Measurements from ENCODE around the gene KLHL17.

KLHL17 gene

DNA sequence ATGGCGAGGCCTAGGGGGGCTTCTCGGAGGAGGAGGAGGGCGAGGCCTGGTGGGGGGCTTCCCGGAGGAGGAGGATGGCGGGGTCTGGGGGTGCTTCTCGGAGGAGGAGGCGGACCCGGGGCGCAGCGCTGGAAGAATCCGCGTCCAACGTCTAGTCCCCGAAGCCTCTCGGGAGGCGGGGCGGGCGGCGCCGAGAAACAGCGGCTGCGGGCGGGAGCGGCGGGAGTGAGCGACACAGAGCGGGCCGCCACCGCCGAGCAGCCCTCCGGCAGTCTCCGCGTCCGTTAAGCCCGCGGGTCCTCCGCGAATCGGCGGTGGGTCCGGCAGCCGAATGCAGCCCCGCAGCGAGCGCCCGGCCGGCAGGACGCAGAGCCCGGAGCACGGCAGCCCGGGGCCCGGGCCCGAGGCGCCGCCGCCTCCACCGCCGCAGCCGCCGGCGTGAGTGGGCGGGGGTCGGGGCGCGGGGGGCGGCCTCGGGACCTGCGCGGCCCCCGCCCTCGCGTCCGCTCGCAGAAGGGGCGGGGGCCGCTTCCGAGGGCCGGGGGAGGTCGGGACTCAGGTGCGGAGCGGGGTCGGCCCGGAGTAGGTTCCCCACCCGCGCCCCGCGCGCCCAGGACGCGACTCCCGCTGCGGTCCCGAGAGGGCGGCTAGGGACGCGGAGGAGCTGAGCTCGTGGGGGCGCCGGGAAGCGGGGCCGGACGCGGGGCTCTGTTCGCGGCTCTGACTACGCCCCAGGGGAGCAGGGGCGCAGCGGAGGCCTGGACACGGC is at the start of gene KLHL17:
TSS of gene KLHL17 (plus strand) at position 222 of the 769 bp plus-strand sequence. CDS start at position 332, 110 bp downstream.
- peak; percentile 67 for DNase-seq (ENCODE audit: low spot score)

DNA sequence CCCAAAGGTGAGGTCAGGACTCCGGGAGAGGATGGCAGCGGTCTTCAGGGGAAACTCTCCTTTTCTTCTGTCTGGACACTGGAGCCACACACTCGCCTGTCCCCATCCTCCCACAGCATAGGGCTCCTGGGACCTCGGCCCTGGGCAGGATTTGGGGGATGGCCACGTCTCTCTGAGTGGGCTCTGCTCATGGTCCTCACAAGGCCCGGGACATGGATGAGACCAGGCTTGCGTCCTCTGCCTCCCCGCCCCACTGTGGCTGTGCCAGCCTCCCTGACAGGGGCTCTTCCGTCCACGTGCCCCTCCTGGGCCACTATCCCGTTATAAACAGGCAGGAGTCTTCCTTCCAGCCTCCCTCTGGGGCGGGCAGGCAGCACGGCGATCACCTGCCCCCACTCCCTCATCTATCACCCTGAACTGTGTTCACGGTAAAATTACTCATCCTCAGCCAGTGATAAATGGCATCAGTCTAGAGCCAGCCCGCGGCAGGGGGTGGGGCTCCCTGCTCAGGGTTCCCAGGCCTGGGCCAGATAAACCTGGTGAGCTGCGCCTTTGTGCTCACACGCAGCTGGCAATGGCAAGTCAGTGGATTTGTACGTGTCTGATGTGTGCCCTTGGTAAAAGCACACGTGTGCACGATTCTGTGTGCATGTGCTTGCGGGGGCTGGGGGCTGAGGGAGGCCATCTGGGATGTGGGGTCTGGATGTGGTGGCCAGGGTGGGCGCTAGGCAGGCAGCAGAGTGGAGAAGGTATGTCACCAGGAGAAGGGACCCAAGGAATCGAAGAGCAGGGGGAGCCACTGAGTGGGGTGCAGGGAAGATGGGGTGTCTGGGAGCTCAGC is 49.3 kb upstream of the KLHL17 start:
- no peak for DNase-seq (ENCODE audit: low spot score)

DNA sequence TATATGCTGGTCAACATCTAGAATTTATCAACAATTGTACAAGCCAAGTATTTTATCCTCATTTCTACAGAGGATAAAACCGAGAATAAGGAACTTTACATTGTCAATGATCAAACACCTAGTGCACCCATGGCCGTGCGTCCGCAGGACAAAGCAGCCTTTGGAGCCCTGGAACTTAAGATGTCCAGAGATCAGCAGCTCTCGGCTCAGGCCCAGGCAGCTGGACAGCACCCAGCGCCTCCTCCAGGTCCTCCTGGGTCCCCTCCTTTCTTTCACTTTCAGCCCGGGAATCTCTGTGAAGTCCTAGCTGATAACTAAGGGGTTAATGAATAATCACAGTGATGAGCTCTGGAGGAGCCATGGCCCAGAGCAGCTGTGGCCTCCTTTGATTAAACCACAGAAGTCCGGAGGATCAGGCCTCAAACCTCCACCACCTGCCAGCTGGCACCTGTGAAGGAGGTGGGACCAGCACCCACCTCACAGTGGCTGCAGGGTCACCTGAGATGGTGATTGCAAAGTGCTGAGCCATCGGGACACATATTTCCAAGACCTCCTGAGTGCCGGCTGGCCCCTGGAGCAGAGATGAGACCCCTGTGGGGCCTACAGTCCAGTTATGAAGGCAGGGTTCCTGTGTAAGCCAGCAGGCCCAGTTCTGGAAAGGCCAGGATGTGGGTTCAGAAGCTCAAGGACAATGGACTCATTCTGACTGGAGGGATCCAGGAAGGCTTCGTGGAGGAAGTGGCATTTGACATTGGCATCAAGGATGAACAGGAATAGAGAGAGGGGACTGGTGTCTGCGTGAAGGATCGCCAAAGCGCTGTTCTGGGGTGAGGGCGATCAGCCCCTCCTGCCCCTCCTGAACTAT is 48.3 kb upstream of the KLHL17 start:
- DNase-seq (ENCODE audit: low spot score): no peak

DNA sequence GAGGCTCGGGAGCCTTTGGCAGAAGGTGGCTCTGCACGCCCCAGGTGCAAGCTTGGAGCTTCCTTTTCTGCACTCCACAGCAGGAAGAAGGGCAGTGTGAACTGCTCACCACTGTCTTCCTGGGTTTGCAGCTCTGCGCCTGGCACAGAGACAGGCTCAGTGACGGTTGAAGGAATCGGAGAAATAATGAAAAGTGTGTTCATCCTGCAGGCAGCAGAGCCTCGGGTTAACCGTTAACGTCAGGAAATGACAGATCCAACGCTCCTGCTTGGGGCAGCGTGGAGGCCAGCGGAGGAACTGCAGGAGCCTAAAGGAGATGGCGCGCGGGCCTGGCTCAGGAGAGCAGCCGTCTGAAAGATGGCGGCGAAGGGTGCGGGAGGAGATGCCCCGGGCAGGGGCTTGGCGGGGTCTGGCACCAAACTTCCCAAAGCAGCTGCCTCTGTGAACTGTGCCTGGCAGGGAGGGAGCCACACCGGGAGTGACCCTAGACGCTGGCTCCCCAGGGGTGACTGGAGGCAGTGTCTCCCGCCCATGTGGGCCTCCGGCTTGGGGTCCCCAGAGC is 47.6 kb upstream of the KLHL17 start:
- no peak for DNase-seq (ENCODE audit: low spot score)

DNA sequence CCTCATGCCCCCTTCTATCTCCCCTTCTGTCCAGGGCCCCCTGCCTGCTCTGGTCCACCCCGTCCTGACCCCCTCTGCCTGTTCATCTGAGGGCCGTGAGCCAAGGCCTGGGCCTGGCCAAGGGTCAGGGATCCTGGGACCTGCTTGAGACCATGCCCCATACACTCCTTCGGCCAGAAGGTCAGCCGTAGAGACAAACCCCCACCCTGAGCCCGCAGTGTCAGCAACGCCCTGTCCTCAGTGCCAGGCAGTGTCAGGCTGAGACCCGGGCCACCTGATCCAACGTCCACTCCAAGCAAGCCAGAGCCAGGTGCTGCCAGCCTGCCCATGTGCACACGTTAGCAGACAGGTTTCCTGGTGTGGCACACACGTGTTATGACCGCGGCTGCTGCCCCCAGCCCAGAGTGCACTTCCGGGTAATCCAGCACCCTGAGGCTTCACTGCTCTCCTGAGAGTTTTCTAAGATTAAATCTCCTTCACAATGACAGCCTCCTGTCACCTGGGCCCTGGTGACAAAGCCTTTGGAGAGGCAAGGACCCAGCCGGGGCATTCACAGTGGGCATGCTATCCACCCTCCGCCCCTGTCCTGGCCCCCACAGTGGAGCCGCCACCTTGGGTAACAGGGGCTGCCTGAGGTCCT is 46.8 kb upstream of the KLHL17 start:
- no peak for DNase-seq (ENCODE audit: low spot score)

DNA sequence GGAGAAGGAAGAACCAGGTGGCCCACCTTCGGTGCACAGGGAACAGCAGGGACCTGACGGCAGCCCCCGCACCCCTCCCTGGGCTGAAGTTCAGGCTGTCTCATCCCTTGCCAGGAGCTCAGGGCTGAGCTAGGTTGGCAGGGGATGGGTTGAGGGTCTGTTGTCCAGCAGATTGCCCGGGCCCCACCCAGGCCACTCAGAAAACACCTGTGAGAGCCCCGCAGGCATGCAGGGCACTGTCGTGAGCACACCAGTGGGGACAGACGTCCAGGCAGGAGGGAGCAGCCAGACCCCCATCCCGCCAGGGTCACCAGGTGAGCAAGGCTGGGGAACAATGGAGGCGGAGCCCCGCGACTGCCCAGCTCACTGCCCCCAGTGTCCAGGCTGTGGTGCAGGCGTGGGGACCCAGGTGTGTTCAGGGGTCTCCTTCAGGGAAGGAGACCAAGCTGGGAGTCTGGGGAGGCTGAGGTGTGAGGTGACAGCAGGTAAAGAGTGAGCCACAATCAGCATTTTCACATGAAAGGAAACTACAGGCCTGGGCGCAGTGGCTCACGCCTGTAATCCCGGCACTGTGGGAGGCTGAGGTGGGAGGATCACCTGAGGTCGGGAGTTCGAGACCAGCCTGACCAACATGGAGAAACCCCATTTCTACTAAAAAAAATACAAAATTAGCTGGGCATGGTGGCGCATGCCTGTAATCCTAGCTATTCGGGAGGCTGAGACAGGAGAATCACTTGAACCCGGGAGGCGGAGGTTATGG is 46.1 kb upstream of the KLHL17 start:
- no peak for DNase-seq (ENCODE audit: low spot score)

DNA sequence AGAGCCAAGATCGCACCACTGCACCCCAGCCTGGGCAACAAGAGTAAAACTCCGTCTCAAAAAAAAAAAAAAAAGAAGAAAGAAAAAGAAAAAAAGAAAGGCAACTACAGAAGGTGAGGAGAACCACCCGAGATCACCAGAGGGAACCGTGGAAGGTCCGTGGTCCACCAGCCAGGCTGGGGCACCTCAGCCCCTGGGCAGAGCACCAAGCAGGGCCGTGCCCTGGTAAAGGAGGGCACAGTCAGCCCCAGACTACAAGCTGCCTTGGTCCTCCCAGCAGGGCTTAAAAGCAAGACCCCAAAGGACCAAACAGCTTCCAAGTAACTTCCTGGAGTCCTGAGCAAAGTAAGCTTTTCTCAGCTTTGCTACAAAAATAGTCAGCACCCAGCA is 45.5 kb upstream of the KLHL17 start:
- DNase-seq (ENCODE audit: low spot score): no peak

DNA sequence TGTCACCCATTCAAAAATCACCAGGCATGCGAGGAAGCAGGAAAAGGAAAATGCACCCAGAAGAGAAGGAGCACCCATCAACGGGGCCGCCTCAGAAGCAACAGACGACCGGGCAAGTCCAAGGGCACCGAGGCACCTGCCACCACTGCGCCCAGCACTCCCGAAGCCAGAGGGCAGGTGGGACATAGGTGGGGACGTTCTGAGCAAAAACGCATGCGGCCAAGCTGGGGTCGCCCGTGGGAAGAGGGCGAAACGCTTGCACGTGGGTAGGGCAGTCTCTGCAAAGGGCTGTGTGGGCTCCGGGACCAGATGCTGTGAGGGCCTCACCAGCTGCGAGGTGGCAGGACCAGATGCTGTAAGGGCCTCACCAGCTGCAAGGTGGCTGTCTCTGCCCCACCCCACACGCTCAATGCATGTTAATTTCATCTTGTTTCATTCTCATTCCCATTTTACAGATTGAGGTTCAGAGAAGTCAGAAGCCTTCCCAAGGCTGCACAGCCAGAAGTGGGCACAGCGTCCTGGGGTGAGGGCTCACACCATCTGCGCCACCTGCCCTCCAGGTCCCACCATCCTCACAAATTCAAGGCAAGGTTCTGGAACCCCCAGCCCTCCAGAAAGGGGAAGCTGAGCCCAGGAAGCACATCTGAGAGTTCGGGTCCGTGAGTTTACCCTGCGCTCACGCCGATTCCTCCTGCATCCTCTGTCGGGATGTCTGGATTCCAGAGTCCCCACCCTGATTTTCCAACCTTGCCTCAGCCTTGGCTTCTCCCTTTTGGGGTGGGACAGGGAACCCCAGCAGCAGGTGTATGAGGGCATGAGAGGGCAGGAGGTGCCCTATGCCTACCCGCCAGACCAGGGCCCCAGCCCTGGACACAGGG is 44.9 kb upstream of the KLHL17 start:
- DNase-seq (ENCODE audit: low spot score): no peak

DNA sequence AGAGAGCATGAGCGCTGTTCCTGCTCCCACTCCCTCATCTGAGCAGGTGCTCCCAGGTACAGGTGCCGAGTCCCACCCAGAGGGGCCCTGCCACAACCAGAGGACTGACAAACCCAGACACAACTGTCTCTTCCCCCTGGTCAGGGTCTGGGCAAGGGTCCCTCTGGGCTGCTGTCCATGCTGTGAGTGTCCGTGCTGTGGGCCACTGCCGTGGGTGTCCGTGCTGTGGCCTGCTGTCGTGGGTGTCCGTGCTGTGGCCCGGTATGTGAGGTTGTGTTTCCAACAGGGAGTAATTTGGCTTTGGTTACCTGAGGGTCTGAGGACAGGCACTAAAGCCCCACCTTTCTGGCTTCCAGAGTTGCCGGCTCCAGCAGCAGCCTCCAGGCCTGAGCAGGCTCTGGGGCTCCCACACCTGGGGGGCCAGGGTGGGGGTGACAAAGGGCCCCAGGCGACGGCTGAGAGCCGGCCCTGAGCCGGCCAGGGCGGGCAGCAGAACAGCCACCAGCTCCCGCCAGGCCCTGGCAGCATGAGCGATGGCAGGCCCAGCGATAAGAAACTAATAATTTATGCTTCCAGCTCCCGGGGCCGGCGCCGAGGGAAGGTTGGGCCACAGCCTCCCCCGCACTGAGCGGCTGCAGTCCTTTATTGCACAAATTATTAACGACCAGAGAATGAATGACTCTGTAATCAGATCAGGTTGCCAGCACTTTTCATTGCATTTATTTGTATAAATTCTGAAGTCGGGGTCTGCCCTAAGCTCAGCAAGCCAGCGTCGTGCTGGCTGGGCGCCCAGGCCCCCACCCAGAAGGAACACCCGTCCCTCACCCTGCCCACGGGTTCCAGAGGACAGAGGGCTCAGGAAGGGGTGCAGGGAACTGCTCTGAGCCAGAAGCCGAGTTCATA is 44.0 kb upstream of the KLHL17 start:
- no peak for DNase-seq (ENCODE audit: low spot score)

DNA sequence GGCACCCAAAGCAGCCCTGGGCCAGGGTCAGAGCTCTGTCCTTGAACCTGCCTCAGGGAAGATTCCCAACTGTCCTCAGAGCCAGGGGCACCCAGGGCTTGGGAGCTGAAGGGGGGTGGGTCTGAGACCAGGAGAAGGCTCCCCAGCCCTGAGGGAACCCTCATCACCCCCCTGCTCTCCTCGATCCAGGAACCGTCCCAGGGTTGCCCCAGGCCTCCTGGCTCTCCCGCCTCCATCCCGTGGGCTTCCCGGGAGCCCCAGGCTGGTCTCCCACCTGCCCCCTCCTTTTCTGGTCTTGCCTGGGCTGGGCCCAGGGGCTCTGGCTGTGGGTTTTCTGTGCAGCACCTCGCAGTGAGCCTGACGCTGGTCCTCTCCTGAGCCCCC is 43.3 kb upstream of the KLHL17 start:
- no peak for DNase-seq (ENCODE audit: low spot score)

DNA sequence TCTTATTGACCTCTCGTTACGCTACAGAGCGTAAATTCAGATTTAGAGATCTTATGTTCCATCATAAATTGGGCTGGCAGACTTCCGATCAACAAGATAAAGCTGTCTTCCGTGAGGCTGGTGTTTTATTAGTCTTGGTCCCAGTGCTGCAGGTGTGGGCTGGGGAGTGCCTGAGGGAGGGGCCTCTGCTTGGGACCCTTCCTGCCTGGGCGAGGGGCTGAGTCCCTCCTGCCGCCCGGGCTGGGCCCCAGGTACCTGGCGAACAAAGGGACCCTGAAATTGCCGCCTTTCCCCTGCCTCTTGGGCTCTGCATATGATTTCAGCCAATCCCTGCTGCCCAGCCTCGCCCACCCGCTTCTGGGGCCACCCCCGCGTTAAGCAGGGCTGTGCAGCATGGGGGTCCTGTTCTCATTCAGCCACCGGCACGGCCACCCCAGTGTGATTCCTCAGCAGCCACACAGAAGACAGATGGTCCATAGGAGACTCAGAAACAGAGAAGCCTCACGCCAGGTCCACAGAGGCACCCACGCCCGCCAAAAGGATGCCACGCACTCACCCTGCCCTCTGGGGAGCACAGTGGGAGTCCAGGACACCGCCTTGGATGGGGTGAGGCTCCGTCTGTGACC is 42.8 kb upstream of the KLHL17 start:
- DNase-seq (ENCODE audit: low spot score): no peak

DNA sequence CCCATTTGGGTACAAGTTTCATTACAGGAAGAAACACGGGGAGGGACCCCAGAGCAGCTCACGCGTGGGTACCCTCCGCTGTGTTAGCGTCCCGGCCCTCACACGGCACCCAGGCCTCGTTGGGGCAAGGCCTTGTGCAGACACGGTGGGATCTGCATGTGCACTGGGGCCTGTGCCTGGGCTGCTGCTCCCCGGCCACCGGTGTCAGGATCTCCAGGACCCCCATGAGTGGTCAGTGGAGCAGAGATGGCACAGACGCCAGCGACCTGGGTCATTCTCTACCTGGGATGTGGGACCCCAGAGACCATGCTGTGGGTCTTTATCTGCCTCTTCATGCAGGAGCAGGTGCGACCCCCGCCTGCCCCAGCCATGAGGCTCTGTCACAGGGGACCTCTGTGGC is 42.0 kb upstream of the KLHL17 start:
- no peak for DNase-seq (ENCODE audit: low spot score)

DNA sequence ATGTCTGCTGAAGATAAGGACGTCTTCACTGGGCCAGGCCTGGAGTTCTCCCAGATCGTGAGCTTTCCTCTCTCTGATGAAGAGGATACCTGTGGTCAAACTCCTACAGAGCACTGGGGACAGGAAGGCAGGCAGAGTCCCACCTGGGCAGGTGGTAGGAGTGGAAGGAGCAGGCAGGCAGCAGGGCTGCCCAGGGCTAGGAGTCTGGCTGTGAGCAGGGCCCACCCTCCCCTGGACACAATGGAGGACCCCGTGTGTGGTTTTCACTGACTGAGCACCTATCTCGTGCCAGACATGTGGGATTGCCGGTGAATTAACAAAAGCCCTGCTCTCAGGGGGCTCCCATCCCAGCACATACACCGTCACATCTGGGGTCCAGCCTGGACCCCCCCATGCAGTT is 41.5 kb upstream of the KLHL17 start:
- DNase-seq (ENCODE audit: low spot score): no peak

DNA sequence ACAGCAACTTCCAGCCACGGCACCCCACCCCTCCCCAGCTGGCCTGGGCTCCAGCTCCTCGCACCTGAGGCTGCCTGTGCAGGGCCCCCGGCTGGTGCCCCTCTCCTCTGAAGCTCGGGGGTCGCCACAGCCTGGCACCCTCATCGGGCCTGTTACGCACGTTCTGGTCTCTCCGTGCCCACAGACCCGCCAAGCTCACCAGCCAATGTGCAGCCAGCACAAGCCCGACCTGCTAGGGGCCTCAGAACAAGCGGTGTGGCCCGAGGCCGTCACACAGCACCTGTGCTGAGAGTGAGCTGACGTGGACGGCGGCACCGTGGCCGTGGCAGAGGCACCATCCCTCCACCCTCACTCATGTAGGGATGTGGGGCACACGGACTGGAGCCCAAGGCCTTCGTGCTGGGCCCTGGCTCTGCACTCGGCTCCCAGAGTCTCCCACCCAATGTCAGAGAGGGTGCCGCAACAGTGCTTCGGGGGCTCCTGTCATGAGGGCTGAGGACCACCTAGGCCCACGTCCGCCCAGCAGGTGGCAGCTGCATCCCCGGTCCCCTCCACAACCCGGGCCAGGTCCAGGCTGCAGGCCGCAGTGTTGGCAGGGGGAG is 41.0 kb upstream of the KLHL17 start:
- no peak for DNase-seq (ENCODE audit: low spot score)

DNA sequence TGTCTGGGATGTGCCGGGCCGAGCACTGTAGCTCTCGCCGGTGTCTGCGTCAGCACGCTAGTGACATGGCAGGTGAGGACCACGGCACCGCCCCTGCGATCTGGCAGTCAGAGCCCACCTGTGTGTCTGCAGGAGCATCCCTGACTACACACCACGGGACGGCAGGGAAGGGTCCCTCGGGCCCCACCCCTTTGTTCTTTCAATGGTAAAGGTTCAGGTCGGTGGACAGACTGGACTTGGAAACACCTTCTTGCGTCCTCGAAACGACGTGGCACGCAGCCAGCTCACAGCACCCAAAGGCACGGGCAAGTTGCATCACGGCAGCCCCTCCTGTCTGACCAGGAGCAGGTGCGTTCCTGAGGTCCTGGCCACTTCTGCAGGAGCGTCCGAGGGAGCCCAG is 40.4 kb upstream of the KLHL17 start:
- no peak for DNase-seq (ENCODE audit: low spot score)

DNA sequence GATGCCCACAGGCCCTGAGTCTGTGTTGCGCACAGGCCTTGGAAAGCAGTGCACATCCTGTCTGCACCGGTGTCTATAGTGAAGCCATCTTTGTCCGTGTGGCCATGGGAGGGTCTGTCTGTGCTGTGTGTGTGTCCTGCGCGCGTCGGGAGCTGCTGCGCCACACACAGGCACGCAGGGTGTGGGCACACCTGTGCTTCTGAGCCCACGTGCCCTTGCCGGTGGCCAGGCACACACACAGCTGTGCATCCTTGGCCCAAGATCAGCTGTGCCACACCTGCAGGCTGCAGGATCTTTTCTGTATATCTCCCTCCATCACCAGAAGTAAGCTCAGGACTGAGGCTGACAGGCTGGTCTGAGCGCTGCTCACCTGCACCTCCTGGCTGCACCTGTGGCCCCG is 39.9 kb upstream of the KLHL17 start:
- DNase-seq (ENCODE audit: low spot score): no peak

DNA sequence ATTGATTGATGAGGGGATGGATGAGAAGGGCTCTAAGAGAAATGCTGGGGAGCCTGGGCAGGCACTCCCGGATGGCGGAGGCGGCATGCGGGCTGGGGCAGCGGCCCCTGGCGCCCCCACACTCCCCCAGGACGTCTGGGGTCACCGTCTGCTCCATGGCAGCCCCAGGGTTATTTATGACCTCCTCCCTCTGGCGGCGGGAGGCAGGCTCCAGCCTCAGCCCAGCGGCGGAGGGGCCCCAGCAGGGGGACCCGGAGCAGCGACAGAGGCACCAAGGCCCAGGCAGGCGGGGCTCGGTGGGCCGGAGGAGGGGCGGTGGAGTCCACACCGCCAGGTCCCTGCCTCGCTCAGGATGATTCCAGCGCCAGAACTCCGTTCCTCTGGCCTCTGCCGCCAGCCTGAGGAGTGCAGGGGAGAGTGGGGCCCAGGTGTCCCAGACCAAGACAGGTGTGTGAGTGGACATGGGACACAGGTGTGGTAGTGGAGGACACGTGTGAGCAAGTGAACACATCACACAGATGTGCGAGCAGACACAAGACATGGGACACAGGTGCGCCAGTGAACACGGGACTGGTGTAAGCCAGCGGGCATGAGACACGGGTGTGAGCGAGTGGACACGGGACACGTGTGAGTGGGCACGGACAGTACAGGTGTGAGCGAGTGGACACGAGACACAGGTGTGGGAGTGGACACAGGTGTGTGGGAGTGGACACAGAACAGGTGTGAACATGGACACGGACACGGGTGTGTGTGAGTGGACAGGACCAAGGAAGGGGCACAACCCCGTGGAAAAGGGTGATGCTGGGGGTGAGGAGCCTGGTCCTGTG is 39.2 kb upstream of the KLHL17 start:
- no peak for DNase-seq (ENCODE audit: low spot score)

All from CD4-positive, alpha-beta T cell treated with Interleukin-6 at 100 ng/mL for 8 hours (primary cell).